ENCODE measurements around the gene C16orf89.

The C16orf89 gene

GRCh38 chr16:5027575-5028235 is 38.1 kb downstream of the C16orf89 start:
- DNase-seq, result no peak

DNA sequence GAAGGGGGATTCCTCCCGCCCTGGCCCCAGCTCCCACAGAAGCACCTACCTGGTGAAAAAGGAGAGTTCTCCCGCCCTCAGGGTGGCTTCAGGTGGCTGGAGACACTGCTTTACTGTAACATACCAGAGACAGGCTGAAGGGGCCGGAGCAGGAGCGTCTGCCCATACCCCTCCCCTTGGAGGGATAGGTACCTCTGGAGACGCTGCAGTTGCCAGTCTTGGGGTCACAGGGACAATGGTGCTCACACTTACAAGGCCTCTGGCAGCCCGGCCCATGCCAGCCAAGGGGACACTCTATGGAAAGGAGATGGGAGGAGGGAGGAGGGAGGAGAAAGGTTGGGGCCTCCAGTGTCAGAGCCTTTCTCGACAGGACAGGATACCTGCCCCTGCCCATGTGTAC is 38.7 kb downstream of the C16orf89 start:
- no peak for DNase-seq

DNA sequence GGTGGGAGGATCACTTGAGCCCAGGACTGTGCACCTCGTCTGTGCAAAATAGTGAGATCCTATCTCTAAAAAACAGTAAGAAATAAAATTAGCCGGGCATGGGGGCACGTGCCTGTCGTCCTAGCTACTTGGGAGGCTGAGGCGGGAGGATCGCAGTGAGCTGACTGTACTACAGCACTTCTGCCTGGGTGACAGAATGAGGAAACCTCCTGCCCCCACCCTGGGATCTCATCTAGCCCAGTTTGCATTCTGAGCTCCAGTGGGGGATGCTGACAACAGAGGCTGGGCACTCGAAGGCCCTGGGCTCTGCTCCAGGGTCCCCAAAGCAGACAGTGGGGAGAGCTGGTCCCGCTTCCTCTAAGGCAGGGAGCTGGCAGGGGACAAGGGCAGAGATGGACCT is 39.1 kb downstream of the C16orf89 start:
- DNase-seq, result no peak

- peak; percentile 13 to 61 for DNase-seq
Measured at GRCh38 chr16:5025171-5025632, 40.6 kb downstream of the C16orf89 start.

DNA sequence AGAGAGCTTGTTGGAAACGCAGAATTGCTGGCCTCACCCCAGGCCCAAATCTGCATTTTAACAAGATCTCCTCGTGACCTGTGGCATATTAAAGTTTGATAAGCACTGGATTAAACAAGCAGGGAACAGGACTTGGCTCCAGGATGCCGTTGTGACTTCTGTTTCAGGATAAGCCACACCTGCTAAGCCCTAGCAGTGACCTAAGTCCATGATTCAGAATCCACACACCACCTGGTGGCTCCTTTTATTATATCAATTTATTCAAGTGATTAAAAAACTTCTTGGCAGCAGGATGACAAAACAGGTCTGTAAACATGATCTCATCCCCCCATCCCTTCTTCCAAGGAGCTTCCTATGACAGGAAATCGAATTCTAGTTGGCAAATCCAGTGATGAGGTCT is 41.1 kb downstream of the C16orf89 start:
- peak; percentile 42 to 64 for DNase-seq

GRCh38 chr16:5022521-5022920 is 43.2 kb downstream of the C16orf89 start:
- DNase-seq, result no peak

GRCh38 chr16:5020551-5020950 is 45.2 kb downstream of the C16orf89 start:
- no peak for DNase-seq

DNA sequence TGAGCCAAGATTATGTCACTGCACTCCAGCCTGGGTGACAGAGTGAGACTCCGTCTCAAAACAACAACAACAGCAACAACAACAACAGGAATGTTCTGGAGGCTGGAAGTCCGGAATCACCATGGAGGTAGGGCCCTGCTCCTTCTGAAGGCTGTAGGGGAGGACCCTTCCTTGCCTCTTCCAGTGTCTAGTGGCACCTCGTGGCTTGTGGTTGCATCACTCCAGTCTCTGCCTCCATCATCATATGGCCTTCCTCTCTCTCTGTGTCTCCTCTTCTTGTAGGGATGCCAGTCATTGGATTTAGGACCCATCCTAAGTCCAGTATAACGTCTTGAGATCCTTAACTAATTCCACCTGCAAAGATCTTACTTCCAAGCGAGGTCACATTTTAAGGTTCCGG is 46.0 kb downstream of the C16orf89 start:
- DNase-seq, result no peak

DNA sequence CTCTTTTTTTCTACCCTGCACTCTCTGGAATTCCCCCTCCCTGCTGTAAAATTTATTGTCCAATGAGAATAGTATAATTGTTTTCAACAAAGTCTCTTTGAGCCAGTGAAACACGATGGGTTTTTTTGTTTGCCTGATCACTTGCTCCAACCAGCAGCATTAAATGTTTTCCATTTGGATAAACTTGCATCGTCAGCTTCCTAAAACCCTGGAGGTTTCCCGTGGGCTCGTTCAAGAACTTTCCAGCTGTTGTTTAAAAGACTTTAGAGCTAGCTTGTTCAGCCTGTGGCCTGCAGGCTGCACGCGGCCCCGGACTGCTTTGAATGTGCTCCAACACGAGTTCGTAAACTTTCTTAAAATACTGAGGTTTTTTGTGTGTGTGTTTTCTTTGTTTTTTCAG is 47.0 kb downstream of the C16orf89 start:
- DNase-seq, result no peak

DNA sequence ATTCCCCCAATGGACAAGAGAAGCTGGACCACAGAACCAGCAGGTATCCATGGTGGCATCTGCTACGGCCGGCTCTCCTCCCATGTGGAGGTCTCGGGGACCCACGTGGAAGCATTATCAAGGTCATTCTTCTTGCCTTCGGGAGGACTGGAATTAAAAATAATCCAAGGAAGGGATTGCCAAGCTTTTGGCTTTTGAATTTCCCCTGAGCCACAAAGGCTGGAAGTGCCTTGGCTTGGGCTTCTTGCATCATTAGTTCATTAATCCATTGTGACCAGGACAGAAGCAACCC is 48.1 kb downstream of the C16orf89 start:
- DNase-seq, result no peak

GRCh38 chr16:5016967-5017677 is 48.6 kb downstream of the C16orf89 start:
- no peak for DNase-seq

DNA sequence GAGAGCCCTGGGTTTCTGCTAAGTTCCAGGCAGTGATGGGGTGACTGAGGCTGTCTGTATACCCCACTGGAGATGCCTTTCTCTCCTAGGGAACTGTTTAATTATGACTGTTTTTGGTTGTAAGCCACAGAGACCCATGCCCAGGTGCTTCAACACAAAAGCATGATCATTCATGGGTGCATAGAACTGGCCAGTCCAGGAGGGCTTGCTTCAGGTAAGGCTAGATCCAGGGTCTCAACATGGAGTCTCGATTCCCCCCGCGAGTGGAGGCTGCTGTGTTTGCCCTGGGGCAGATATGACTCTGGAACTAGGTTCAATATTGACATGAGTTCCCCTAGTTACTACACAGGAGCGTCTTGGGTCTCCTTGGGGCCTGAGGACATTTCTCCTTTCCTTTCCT is 49.9 kb downstream of the C16orf89 start:
- DNase-seq, result no peak

GRCh38 chr16:5015351-5015750 is 50.4 kb downstream of the C16orf89 start:
- no peak for DNase-seq

DNA sequence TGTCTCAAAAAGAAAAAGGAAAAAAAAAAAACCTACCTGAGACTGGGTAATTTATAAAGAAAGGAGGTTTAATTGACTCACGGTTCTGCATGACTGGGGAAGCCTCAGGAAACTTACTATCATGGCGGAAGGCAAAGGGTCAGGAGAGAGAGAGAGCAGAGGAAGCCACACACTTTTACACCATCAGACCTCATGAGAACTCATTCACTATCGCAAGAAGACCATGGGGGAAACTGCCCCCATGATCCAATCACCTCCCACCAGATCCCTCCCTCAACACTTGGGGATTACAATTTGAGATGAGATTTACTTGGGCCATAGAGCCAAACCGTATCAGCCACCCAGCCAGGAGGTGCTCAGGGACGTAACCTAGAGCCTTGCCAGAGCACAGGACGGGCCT is 52.9 kb downstream of the C16orf89 start:
- no peak for DNase-seq

GRCh38 chr16:5011637-5012036 is 54.1 kb downstream of the C16orf89 start:
- DNase-seq, result no peak

- no peak for DNase-seq
Measured at GRCh38 chr16:5010576-5011329, 55.0 kb downstream of the C16orf89 start.

DNA sequence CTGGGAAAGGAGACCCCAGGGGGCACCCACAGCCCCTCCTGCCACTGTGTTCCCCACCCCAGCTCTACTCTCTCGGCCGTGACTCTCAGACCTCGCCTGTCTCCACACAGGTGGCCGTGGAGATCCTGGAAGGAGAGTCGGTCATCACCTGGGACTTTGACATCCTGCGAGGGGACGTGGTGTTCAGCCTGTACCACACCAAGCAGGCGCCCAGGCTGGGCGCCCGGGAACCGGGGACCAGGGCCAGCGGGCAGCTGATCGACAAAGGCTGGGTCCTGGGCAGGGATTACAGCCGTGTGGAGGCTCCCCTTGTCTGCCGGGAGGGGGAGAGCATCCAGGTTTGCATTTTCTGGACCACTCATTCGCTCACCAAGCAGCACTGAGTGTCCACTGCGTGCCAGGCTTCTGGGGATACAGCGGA is 57.4 kb downstream of the C16orf89 start:
- DNase-seq, result no peak

- no peak for DNase-seq
Measured at GRCh38 chr16:5007256-5007655, 58.5 kb downstream of the C16orf89 start.

- no peak for DNase-seq
Measured at GRCh38 chr16:5006348-5007193, 59.2 kb downstream of the C16orf89 start.

GRCh38 chr16:5005916-5006315 is 59.8 kb downstream of the C16orf89 start:
- no peak for DNase-seq

DNA sequence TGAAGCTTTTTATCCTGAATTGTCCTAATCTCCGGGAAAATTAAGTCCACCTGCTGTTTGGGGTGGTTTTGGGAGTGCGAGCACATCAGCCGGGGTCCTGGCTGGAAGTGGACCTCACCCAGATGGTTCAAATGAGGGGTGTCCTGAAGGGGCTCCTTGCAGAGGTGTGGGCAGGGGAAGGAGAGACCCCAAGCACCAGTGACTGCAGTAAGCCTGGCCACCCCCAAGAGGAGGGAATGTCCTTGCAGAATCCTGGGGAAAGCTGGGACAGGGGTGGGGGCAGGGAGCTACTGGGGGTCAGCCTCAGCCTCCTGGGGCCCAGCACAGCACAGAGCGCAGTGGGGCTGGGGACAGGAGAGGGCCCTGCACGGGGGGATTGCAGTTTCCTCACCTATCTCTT is 61.4 kb downstream of the C16orf89 start:
- no peak for DNase-seq

- no peak for DNase-seq
Measured at GRCh38 chr16:5003828-5004227, 61.9 kb downstream of the C16orf89 start.

DNA sequence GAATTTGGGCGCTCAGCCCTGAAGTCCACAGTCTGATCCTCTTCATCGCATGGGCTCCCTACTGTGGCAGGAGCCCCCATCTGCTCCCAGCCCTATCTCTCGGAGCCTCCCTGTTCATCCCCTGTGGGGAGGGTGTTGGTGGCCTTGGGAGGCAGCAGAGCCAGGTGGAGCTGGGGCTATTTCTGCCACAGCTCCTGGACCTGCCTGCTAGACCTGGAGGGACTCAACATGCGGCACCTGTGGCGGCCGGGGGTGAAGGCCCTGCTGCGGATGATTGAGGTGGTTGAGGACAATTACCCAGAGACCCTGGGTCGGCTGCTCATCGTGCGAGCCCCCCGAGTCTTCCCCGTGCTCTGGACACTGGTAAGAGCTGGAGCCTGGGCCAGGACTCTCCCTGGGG is 62.5 kb downstream of the C16orf89 start:
- no peak for DNase-seq
